ENCODE data around the gene PARP2.
A peak's percentile ranks its signal among the peaks of the same experiment; 100 is the strongest.
"Not testable (repeated sequence)": the region's sequence is repeated elsewhere in the genome, so short reads cannot be mapped to it uniquely, and the experiment has no call there.

PARP2 gene

GRCh38 chr14:20350282-20350681, 6.8 kb downstream of the PARP2 start:
- DNase-seq, result no peak

- DNase-seq, result no peak
Measured at GRCh38 chr14:20350860-20351259, 7.4 kb downstream of the PARP2 start.

GRCh38 chr14:20356422-20356821, 13.0 kb downstream of the PARP2 start:
- DNase-seq, result no peak

- not testable (repeated sequence) for DNase-seq
Measured at GRCh38 chr14:20358474-20358873, 15.0 kb downstream of the PARP2 start.

- no peak for DNase-seq
Measured at GRCh38 chr14:20365928-20366327, 22.5 kb downstream of the PARP2 start.

GRCh38 chr14:20372796-20373195, 29.4 kb downstream of the PARP2 start:
- no peak for DNase-seq

GRCh38 chr14:20375471-20375870, 32.0 kb downstream of the PARP2 start:
- no peak for DNase-seq

GRCh38 chr14:20376071-20376588, 32.7 kb downstream of the PARP2 start:
- DNase-seq, result no peak

- DNase-seq, result no peak
Measured at GRCh38 chr14:20377171-20377570, 33.7 kb downstream of the PARP2 start.

GRCh38 chr14:20379743-20380142, 36.3 kb downstream of the PARP2 start:
- no peak for DNase-seq

GRCh38 chr14:20380681-20381080, 37.2 kb downstream of the PARP2 start:
- DNase-seq, result no peak

- no peak for DNase-seq
Measured at GRCh38 chr14:20381341-20381740, 37.9 kb downstream of the PARP2 start.

GRCh38 chr14:20382526-20382925, 39.1 kb downstream of the PARP2 start:
- no peak for DNase-seq

- DNase-seq, result no peak
Measured at GRCh38 chr14:20383032-20383431, 39.6 kb downstream of the PARP2 start.

- DNase-seq, result no peak
Measured at GRCh38 chr14:20383636-20384035, 40.2 kb downstream of the PARP2 start.

GRCh38 chr14:20384321-20384720, 40.9 kb downstream of the PARP2 start:
- no peak for DNase-seq

GRCh38 chr14:20384886-20385285, 41.5 kb downstream of the PARP2 start:
- DNase-seq, result no peak

GRCh38 chr14:20386276-20386855, 42.9 kb downstream of the PARP2 start:
- no peak for DNase-seq

GRCh38 chr14:20387576-20387975, 44.1 kb downstream of the PARP2 start:
- DNase-seq, result peak; percentile 48

- DNase-seq, result no peak
Measured at GRCh38 chr14:20388159-20388558, 44.7 kb downstream of the PARP2 start.

GRCh38 chr14:20391505-20391904, 48.1 kb downstream of the PARP2 start:
- DNase-seq, result no peak

- no peak for DNase-seq
Measured at GRCh38 chr14:20397511-20397910, 54.1 kb downstream of the PARP2 start.

- DNase-seq, result no peak
Measured at GRCh38 chr14:20400589-20400964, 57.1 kb downstream of the PARP2 start.

GRCh38 chr14:20400965-20401593, 57.6 kb downstream of the PARP2 start:
- DNase-seq, result no peak

- no peak for DNase-seq
Measured at GRCh38 chr14:20403521-20403920, 60.1 kb downstream of the PARP2 start.
